ENCODE measurements around the gene ZNF22. TPM values are rescaled to one million over a fixed set of nuclear protein-coding genes. Genes with fewer than 3 reads are reported as not detected.

Gene ZNF22
- total RNA-seq, 1 experiment from 2014 or later = 42.1 TPM

GRCh38 chr10:44983066-44983894, 17.4 kb upstream of the ZNF22 start:
- Histone ChIP-seq H3K27ac (ENCODE audit: low read depth, low read length, poor library complexity, severe bottlenecking) (no peak overlapping the region), H3K9me3 (ENCODE audit: low read depth, low read length, poor library complexity, severe bottlenecking) (no peaks in the 10 kb centered on the region), H3K4me1 (ENCODE audit: insufficient read depth, low read length, poor library complexity, severe bottlenecking) (peaks cover 12% of the 10 kb centered on the region), H3K36me3 (ENCODE audit: insufficient read depth, low read length, poor library complexity, severe bottlenecking) (no peaks in the 10 kb centered on the region), H3K4me3 (ENCODE audit: low read depth, low read length, poor library complexity, severe bottlenecking) (no peak overlapping the region), H3K27me3 (replicated peaks; ENCODE audit: insufficient read depth, low read depth, low read length, poor library complexity) (no peaks in the 10 kb centered on the region)
- no peak for DNase-seq (ENCODE audit: low spot score)
- ChIA-PET CTCF (no interaction called here), POLR2A (ENCODE audit: low non-redundant PET) (no interaction called here)
- no peak for TF ChIP-seq CTCF (conservative IDR thresholded peaks at IDR 0.05; ENCODE audit: low read depth, low read length)
- TF ChIP-seq EZH2 (IDR thresholded peaks at IDR 0.05; ENCODE audit: borderline replicate concordance, low read depth, low read length, poor library complexity, severe bottlenecking) = no peak
- BruUV-seq (replicated peaks) = no TSS peak
- intact Hi-C loops (cut with micrococcal nuclease; ENCODE audit: unreplicated experiment) = no loop called here

- Histone ChIP-seq H3K4me3 (ENCODE audit: low read depth, low read length, poor library complexity, severe bottlenecking) (no peak overlapping the region), H3K36me3 (ENCODE audit: insufficient read depth, low read length, poor library complexity, severe bottlenecking) (no peaks in the 10 kb centered on the region), H3K4me1 (ENCODE audit: insufficient read depth, low read length, poor library complexity, severe bottlenecking) (peaks cover 6% of the 10 kb centered on the region), H3K27ac (ENCODE audit: low read depth, low read length, poor library complexity, severe bottlenecking) (no peak overlapping the region), H3K27me3 (replicated peaks; ENCODE audit: insufficient read depth, low read depth, low read length, poor library complexity) (no peaks in the 10 kb centered on the region), H3K9me3 (ENCODE audit: low read depth, low read length, poor library complexity, severe bottlenecking) (no peaks in the 10 kb centered on the region)
- ChIA-PET CTCF (no interaction called here), POLR2A (ENCODE audit: low non-redundant PET) (no interaction called here)
- BruUV-seq (replicated peaks) = no TSS peak
- DNase-seq (ENCODE audit: low spot score) = no peak
- intact Hi-C loops (cut with micrococcal nuclease; ENCODE audit: unreplicated experiment) = no loop called here
- TF ChIP-seq CTCF (conservative IDR thresholded peaks at IDR 0.05; ENCODE audit: low read depth, low read length) = no peak
- TF ChIP-seq EZH2 (IDR thresholded peaks at IDR 0.05; ENCODE audit: borderline replicate concordance, low read depth, low read length, poor library complexity, severe bottlenecking) = no peak
These were observed 16.8 kb upstream of the ZNF22 start for GRCh38 chr10:44983895-44984278.

GRCh38 chr10:44984671-44985101, 16.0 kb upstream of the ZNF22 start:
- intact Hi-C loops (cut with micrococcal nuclease; ENCODE audit: unreplicated experiment) = no loop called here
- no peaks in the 10 kb centered on the region for H3K27me3 ChIP-seq (replicated peaks; ENCODE audit: insufficient read depth, low read depth, low read length, poor library complexity)
- ChIA-PET CTCF (no interaction called here), POLR2A (ENCODE audit: low non-redundant PET) (no interaction called here)
- no peak overlapping the region for H3K27ac ChIP-seq (ENCODE audit: low read depth, low read length, poor library complexity, severe bottlenecking)
- no peaks in the 10 kb centered on the region for H3K4me1 ChIP-seq (ENCODE audit: insufficient read depth, low read length, poor library complexity, severe bottlenecking)
- H3K4me3 ChIP-seq (ENCODE audit: low read depth, low read length, poor library complexity, severe bottlenecking) = no peak overlapping the region
- TF ChIP-seq CTCF (conservative IDR thresholded peaks at IDR 0.05; ENCODE audit: low read depth, low read length) = no peak
- no peak for TF ChIP-seq EZH2 (IDR thresholded peaks at IDR 0.05; ENCODE audit: borderline replicate concordance, low read depth, low read length, poor library complexity, severe bottlenecking)
- DNase-seq (ENCODE audit: low spot score) = no peak
- H3K36me3 ChIP-seq (ENCODE audit: insufficient read depth, low read length, poor library complexity, severe bottlenecking) = no peaks in the 10 kb centered on the region
- no TSS peak for BruUV-seq (replicated peaks)
- no peaks in the 10 kb centered on the region for H3K9me3 ChIP-seq (ENCODE audit: low read depth, low read length, poor library complexity, severe bottlenecking)

Measured in A673 (cell line).